GM23248 (cell line): Measurements from ENCODE around the gene MYRIP. TPM values are rescaled to one million over a fixed set of nuclear protein-coding genes. Genes with fewer than 3 reads are reported as not detected.
A peak's percentile ranks its signal among the peaks of the same experiment; 100 is the strongest.

Experiments
- DNase-seq: peaks from one replicate; pipeline ENCODE4 v3.0.0-alpha.2; 2015
- H2AFZ ChIP-seq: fragments of 200-600 bp; sonication (generic); 2 replicates; pipeline ENCODE4 v1.6.1; 2016; ENCODE audit warnings: antibody characterized with exemption
- H3F3A ChIP-seq: fragments of 200-600 bp; sonication (generic); 2 replicates; pipeline ENCODE4 v1.6.1; 2016; ENCODE audit warnings: mild to moderate bottlenecking, antibody characterized with exemption, mixed run types; ENCODE audit not compliant: insufficient read depth
- H3K27ac ChIP-seq: fragments of 200-600 bp; sonication (generic); 2 replicates; pipeline ENCODE4 v1.5.1; 2016; ENCODE audit warnings: mild to moderate bottlenecking
- H3K27me3 ChIP-seq: fragments of 200-600 bp; sonication (generic); replicated peaks from 2 replicates; pipeline ENCODE4 v1.6.1; 2016; ENCODE audit warnings: mild to moderate bottlenecking; ENCODE audit not compliant: insufficient read depth
- H3K36me3 ChIP-seq: fragments of 200-600 bp; sonication (generic); 2 replicates; pipeline ENCODE4 v1.6.1; 2016; ENCODE audit warnings: low read depth, mild to moderate bottlenecking
- H3K4me1 ChIP-seq: fragments of 200-600 bp; sonication (generic); 2 replicates; pipeline ENCODE4 v1.6.1; 2016; ENCODE audit warnings: mild to moderate bottlenecking; ENCODE audit not compliant: insufficient read depth
- H3K4me2 ChIP-seq: fragments of 200-600 bp; sonication (generic); one replicate; pipeline ENCODE4 v1.6.1; 2016; ENCODE audit warnings: mild to moderate bottlenecking; ENCODE audit not compliant: unreplicated experiment
- H3K4me3 ChIP-seq: fragments of 200-600 bp; sonication (generic); 2 replicates; pipeline ENCODE4 v1.5.1; 2016; ENCODE audit warnings: mild to moderate bottlenecking
- H3K79me2 ChIP-seq: fragments of 200-600 bp; sonication (generic); 2 replicates; pipeline ENCODE4 v1.6.1; 2016; ENCODE audit warnings: mild to moderate bottlenecking; ENCODE audit not compliant: insufficient read depth
- H3K9ac ChIP-seq: fragments of 200-600 bp; sonication (generic); 2 replicates; pipeline ENCODE4 v1.6.1; 2016; ENCODE audit warnings: mild to moderate bottlenecking
- H3K9me2 ChIP-seq: fragments of 200-600 bp; sonication (generic); 2 replicates; pipeline ENCODE4 v1.6.1; 2016; ENCODE audit warnings: mixed run types, mild to moderate bottlenecking, moderate library complexity; ENCODE audit not compliant: insufficient read depth
- H3K9me3 ChIP-seq: fragments of 200-600 bp; sonication (generic); one replicate; pipeline ENCODE4 v1.6.1; 2017; ENCODE audit warnings: low read depth
- H4K20me1 ChIP-seq: fragments of 200-600 bp; sonication (generic); 2 replicates; pipeline ENCODE4 v1.6.0; 2016; ENCODE audit not compliant: insufficient read depth
- EZH2 ChIP-seq: fragments of 200-600 bp; sonication (generic); IDR thresholded peaks from 2 replicates; pipeline ENCODE4 v1.6.1; 2018; ENCODE audit warnings: antibody characterized with exemption, mild to moderate bottlenecking; ENCODE audit not compliant: insufficient read depth, poor library complexity, severe bottlenecking
- EZH2phosphoT487 ChIP-seq: fragments of 200-600 bp; sonication (generic); IDR thresholded peaks from 2 replicates; pipeline ENCODE4 v1.6.1; 2018; ENCODE audit warnings: antibody characterized with exemption, moderate library complexity, mild to moderate bottlenecking, low read depth; ENCODE audit not compliant: insufficient read depth
- WGBS, 2 experiments: methylation state at CpG; one replicate each; pipeline ENCODE4 v1.1.6; 2015 to 2017; ENCODE audit warnings: low lambda C conversion rate in 2 of 2, low coverage in 1 of 2; ENCODE audit errors: missing lambda C conversion rate in 2 of 2; 5-methylcytosine and 5-hydroxymethylcytosine counted together
- in situ Hi-C: fragments of 300-500 bp; cut with MboI; formaldehyde crosslinking; loops from 2 replicates; pipeline ENCODE4 v1.15.0; 2020
- polyA plus RNA-seq: library from polyadenylated mRNA; unstranded; fragments of >200 nt; fragmentation: Nextera tagmentation; extraction: Ambion mirVana; gene quantifications from 2 replicates; pipeline ENCODE4 v1.2.1, GENCODE V29; 2016
- total RNA-seq: library from RNA; depleted of rRNA; stranded (reverse); fragments of >200 nt; shearing (Covaris generic); gene quantifications from 2 replicates; pipeline ENCODE4 v1.2.3, GENCODE V29; 2014

MYRIP gene
- total and polyA plus RNA-seq, 2 experiments from 2014 or later = 0.11 to 0.32 TPM

DNA sequence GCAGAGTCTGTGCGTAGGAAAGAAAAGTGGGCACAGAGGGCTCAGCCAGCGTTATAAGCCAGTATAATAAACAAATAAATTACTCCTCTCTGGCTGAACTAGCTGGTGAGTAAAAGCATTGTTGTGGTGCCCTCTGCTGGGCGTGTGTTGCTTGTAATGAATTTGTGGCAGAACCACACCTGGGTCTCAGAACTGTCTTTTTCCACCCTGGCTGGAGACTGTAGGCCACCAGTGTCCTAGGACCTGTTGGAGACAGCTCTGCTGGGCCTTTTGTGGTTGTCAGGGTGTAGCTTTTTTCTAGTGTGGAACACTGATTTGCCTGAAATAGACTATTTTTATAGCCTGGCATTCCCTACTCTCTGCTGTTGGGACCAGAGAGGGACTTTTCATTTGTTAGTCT, 369.6 kb downstream of the MYRIP start:
- 2 to 5% methylated on average over 3 of the region's 3 CpGs for WGBS, 2 experiments
- Histone ChIP-seq H3K4me2 (no peak overlapping the region), H3K79me2 (no peaks in the 10 kb centered on the region), H3F3A (no peaks in the 10 kb centered on the region), H3K9me2 (no peaks in the 10 kb centered on the region), H3K27me3 (no peaks in the 10 kb centered on the region), H4K20me1 (no peaks in the 10 kb centered on the region), H3K9me3 (no peaks in the 10 kb centered on the region), H3K9ac (no peak overlapping the region), H3K27ac (no peak overlapping the region), H3K4me3 (no peak overlapping the region), H2AFZ (no peak overlapping the region), H3K4me1 (peaks cover 4% of the 10 kb centered on the region; the same call in 1 of the 2 replicates), H3K36me3 (no peaks in the 10 kb centered on the region)
- in situ Hi-C loops = loop anchor here (10.0 to 25.0 kb wide), 3 partner anchors 194 to 642 kb away; no protein-coding TSS in a partner anchor
- peak; percentile 79 for DNase-seq
- TF ChIP-seq EZH2 (no peak), EZH2phosphoT487 (no peak)

GRCh38 chr3:40181182-40181581, 371.8 kb downstream of the MYRIP start:
- no peaks in the 10 kb centered on the region for H3K79me2 ChIP-seq
- no peaks in the 10 kb centered on the region for H3F3A ChIP-seq
- no peak for DNase-seq
- H4K20me1 ChIP-seq = no peaks in the 10 kb centered on the region
- H3K9me2 ChIP-seq = no peaks in the 10 kb centered on the region
- H3K9ac ChIP-seq = no peak overlapping the region
- in situ Hi-C loops = loop anchor here (25.0 kb wide), 2 partner anchors 469 to 644 kb away; no protein-coding TSS in a partner anchor
- 65 to 71% methylated on average over 3 of the region's 3 CpGs for WGBS, 2 experiments
- H3K27ac ChIP-seq = no peak overlapping the region
- no peaks in the 10 kb centered on the region for H3K4me1 ChIP-seq
- no peak for TF ChIP-seq EZH2phosphoT487
- TF ChIP-seq EZH2 = no peak
- H3K9me3 ChIP-seq = no peaks in the 10 kb centered on the region
- no peak overlapping the region for H3K4me3 ChIP-seq
- H3K27me3 ChIP-seq = no peaks in the 10 kb centered on the region
- H2AFZ ChIP-seq = no peak overlapping the region
- no peaks in the 10 kb centered on the region for H3K36me3 ChIP-seq
- H3K4me2 ChIP-seq = no peak overlapping the region

GRCh38 chr3:40185029-40185695, 375.8 kb downstream of the MYRIP start:
- no peaks in the 10 kb centered on the region for H3K79me2 ChIP-seq
- no peaks in the 10 kb centered on the region for H3K9me2 ChIP-seq
- no peaks in the 10 kb centered on the region for H3K36me3 ChIP-seq
- no peaks in the 10 kb centered on the region for H3K27me3 ChIP-seq
- no peaks in the 10 kb centered on the region for H4K20me1 ChIP-seq
- H3K9me3 ChIP-seq = no peaks in the 10 kb centered on the region
- H3F3A ChIP-seq = no peaks in the 10 kb centered on the region
- no peak overlapping the region for H3K4me2 ChIP-seq
- in situ Hi-C loops = loop anchor here (25.0 kb wide), 2 partner anchors 473 to 648 kb away; no protein-coding TSS in a partner anchor
- 67 to 74% methylated on average over 10 of the region's 10 CpGs for WGBS, 2 experiments
- no peak overlapping the region for H3K9ac ChIP-seq
- H3K4me3 ChIP-seq = no peak overlapping the region
- H3K27ac ChIP-seq = no peak overlapping the region
- TF ChIP-seq EZH2phosphoT487 = no peak
- TF ChIP-seq EZH2 = no peak
- H2AFZ ChIP-seq = no peak overlapping the region
- no peaks in the 10 kb centered on the region for H3K4me1 ChIP-seq
- DNase-seq = no peak

- no peaks in the 10 kb centered on the region for H4K20me1 ChIP-seq
- H3K9me2 ChIP-seq = no peaks in the 10 kb centered on the region
- WGBS, 2 experiments = 9% methylated on average over 2 of the region's 2 CpGs
- H3K4me3 ChIP-seq = no peak overlapping the region
- no peak overlapping the region for H3K27ac ChIP-seq
- TF ChIP-seq EZH2 (no peak), EZH2phosphoT487 (no peak)
- no peak overlapping the region for H2AFZ ChIP-seq
- in situ Hi-C loops = loop anchor here (25.0 kb wide), 2 partner anchors 474 to 649 kb away; no protein-coding TSS in a partner anchor
- no peak overlapping the region for H3K9ac ChIP-seq
- no peak overlapping the region for H3K4me2 ChIP-seq
- no peaks in the 10 kb centered on the region for H3K27me3 ChIP-seq
- no peaks in the 10 kb centered on the region for H3K4me1 ChIP-seq
- H3K9me3 ChIP-seq = no peaks in the 10 kb centered on the region
- no peaks in the 10 kb centered on the region for H3F3A ChIP-seq
- H3K36me3 ChIP-seq = no peaks in the 10 kb centered on the region
- no peaks in the 10 kb centered on the region for H3K79me2 ChIP-seq
- no peak for DNase-seq
Observed at GRCh38 chr3:40186508-40186907, 377.1 kb downstream of the MYRIP start.
